Effector memory CD8-positive, alpha-beta T cell (primary cell): ENCODE results near the gene SURF2.
"Not testable (repeated sequence)": the region's sequence is repeated elsewhere in the genome, so short reads cannot be mapped to it uniquely, and the experiment has no call there.

Experiments
- ATAC-seq: fragments of 150-1000 bp; cut with Tn5 transposase; replicated peaks from 2 replicates; pipeline ENCODE4 v1.10.0; 2021; ENCODE audit warnings: mild to moderate bottlenecking, moderate library complexity
- DNase-seq, 3 experiments: peaks; one replicate each; pipeline ENCODE4 v3.0.0; 2021
- H3K27ac Mint-ChIP-seq, 2 donors: one replicate each; pipeline ENCODE4 v1.8.0; 2022; ENCODE audit warnings: mild to moderate bottlenecking in 2 of 2, mixed read lengths in 2 of 2, moderate library complexity in 2 of 2
- H3K27me3 Mint-ChIP-seq, 2 donors: one replicate each; pipeline ENCODE4 v1.8.0; 2022; ENCODE audit warnings: mixed read lengths in 2 of 2
- H3K36me3 Mint-ChIP-seq: one replicate; pipeline ENCODE4 v1.8.0; 2022; ENCODE audit warnings: mild to moderate bottlenecking, moderate library complexity, mixed read lengths; ENCODE audit not compliant: insufficient read depth
- H3K4me1 Mint-ChIP-seq, 2 donors: one replicate each; pipeline ENCODE4 v1.8.0; 2022; ENCODE audit warnings: low read depth in 2 of 2, mixed read lengths in 2 of 2
- H3K4me3 Mint-ChIP-seq, 2 donors: one replicate each; pipeline ENCODE4 v1.8.0; 2022; ENCODE audit warnings: mild to moderate bottlenecking in 2 of 2, mixed read lengths in 2 of 2, moderate library complexity in 2 of 2
- H3K9me3 Mint-ChIP-seq, 2 donors: one replicate each; pipeline ENCODE4 v1.8.0; 2022; ENCODE audit warnings: mixed read lengths in 2 of 2

Gene SURF2

DNA sequence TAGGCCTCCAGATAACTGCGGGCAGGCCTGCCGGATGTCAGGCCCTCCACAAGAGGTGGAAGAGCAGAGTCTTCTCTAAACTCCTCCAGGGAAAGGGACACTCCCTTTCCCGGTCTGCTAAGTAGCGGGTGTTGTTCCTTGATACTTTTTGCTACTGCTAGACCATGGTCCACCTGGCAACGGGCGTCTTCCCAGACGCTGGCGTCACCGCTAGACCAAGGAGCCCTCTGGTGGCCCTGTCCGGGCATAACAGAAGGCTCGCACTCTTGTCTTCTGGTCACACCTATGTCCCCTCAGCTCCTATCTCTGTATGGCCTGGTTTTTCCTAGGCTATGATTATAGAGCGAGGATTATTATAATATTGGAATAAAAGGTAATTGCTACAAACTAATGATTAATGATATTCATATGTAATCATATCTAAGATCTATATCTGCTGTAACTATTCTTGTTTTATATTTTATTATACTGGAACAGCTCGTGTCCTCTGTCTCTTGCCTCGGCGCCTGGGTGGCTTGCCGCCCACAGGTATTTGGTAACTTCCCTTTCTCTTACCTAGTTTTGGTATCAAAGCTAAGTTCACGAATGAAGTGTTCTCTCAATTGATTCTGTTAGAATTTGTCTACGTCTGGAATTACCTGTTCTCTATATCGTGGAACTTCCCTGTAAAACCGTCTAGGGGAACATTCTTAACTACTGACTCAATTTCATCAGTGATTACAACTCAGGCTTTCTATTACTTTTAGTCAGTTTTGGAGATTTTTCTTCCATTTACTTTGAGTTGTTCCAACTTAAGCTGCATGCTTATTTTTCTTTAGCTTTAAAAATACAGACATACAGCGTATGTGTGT is 26.8 kb upstream of the SURF2 start:
- H3K27me3 Mint-ChIP-seq, H3K4me3 Mint-ChIP-seq, H3K9me3 Mint-ChIP-seq, H3K27ac Mint-ChIP-seq, ATAC-seq, DNase-seq: not testable (repeated sequence)
- peaks cover 4 to 10% of the 10 kb centered on the region in 2 donors for H3K4me1 Mint-ChIP-seq
- peaks cover 52% of the 10 kb centered on the region for H3K36me3 Mint-ChIP-seq

DNA sequence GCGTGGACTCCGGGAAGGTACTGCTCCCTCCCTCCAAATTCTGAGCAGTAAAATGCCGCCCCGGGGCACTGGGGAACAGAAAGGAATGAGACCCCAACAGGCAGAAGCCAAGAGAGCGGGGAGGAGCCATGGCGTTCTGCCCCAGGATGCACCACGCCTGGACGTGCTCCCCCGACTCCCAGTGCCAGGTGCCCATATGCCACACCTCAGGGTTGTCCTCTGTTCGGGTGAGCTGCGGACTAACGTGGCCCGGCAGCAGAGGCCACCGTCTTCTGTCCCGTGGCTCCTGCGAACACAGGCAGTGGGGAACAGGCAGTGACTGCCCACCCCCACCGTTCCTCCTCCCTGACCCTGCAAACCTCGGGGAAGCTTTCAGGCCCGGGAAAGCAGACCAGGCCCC is 25.1 kb upstream of the SURF2 start:
- DNase-seq (no peak), ATAC-seq (no peak)
- Mint-ChIP-seq H3K9me3 (no peaks in the 10 kb centered on the region), H3K4me1 (peaks cover 10 to 19% of the 10 kb centered on the region in 2 donors), H3K27ac (no peak overlapping the region), H3K4me3 (no peak overlapping the region), H3K27me3 (no peaks in the 10 kb centered on the region), H3K36me3 (peaks cover 65% of the 10 kb centered on the region)

DNA sequence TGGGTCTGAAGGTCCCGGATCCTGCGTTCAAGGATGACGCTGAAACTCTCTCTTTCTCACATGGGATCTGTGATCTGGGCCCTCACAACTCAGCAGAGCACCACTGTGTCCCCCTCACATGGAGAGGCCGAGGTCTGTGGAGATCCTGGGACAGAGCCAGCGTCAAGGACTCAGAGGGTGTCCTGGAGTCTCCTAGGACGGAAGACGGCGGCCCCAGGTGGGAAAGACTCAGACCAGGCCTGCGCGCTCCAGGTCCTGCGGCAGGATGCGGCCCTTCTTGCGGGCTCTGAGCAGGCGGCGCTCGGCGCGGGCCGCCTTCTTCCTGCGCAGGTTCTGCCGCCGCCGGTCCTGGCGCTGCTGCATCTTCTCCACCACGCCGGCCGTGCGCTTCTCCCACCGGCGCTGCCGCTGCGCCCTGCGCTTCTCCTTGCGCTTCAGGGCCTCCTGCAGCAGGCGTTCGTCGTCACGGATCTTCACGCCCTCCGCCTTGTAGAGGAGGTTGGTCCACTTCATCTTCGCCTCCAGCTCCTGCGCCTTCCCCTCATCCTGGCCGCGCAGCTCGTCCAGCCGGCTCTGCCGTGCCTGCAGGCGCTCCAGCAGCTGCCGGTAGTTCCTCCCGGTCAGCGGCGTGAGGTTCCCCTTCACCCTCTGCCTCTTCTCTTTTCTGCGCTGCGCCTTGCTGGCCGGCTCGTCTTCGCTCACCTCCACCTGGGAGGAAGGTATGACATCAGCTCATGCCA is 24.5 kb upstream of the SURF2 start:
- H3K27ac Mint-ChIP-seq: no peak overlapping the region
- ATAC-seq: no peak
- H3K4me3 Mint-ChIP-seq: no peak overlapping the region
- no peaks in the 10 kb centered on the region for H3K27me3 Mint-ChIP-seq
- DNase-seq: no peak
- H3K36me3 Mint-ChIP-seq: peaks cover 65% of the 10 kb centered on the region
- no peaks in the 10 kb centered on the region for H3K9me3 Mint-ChIP-seq
- H3K4me1 Mint-ChIP-seq: peaks cover 15 to 19% of the 10 kb centered on the region in 2 donors

DNA sequence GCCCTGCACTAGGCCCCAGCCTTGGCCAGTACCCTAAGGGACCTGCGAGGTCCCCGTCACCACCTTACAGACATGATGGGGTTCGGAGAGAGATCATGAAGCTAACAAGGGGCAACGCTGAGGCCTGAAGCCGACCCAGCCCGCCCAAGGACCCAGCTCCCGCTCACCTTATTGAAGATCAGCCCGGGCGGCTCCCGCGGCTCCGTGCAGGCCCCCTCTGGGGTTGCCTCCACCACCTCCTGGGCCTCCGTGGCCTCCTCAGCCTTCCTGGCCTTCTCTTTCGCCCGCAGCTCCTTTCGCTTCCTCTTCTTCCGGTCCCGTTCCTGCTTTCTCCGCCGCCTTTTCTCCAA is 24.0 kb upstream of the SURF2 start:
- Mint-ChIP-seq H3K4me1 (peaks cover 17 to 19% of the 10 kb centered on the region in 2 donors), H3K9me3 (no peaks in the 10 kb centered on the region), H3K27ac (no peak overlapping the region), H3K36me3 (peaks cover 65% of the 10 kb centered on the region), H3K27me3 (no peaks in the 10 kb centered on the region), H3K4me3 (no peak overlapping the region)
- ATAC-seq (no peak), DNase-seq (no peak)

DNA sequence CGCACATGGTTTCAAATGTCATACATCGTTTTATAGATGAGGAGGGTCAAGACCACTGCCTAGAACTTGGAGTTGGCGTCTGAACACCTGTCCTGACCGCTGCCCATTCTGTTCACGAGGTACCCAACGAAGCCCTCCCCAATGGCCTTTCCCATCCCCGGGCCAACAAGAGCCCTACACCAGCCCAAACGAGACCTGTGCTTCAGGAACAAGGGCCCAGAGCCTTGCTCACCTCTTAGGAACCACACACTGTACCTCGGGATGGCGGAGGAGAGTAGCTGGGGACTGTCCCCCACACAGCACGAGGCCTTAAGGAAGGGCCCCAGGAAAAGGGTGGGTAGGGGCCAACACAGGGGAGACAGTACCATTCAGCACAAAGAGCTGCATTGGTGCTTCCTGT is 23.3 kb upstream of the SURF2 start:
- Mint-ChIP-seq H3K36me3 (peaks cover 68% of the 10 kb centered on the region), H3K9me3 (no peaks in the 10 kb centered on the region), H3K27me3 (no peaks in the 10 kb centered on the region), H3K27ac (no peak overlapping the region), H3K4me1 (peaks cover 17 to 19% of the 10 kb centered on the region in 2 donors), H3K4me3 (no peak overlapping the region)
- ATAC-seq (no peak), DNase-seq (no peak)

DNA sequence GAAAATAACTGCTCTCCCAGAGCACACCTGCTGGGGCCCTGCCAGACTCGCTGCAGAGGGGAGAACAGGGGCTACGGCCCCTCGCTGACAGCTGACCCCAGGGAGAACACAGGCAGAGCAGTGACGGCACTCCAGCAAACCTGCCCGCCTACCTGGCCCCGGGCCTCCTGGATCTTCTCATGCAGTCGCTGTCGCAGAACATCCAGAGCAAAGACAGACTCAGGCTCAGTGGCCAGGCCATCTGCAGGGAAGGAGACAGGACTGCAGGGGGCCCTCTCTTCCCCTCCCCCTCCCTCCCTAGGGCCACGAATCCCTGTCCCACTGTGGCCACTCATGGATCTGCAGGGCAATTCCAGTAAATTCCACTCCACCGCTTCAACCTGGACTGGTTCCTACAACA is 22.8 kb upstream of the SURF2 start:
- Mint-ChIP-seq H3K4me1 (peaks cover 17 to 18% of the 10 kb centered on the region in 2 donors), H3K27ac (no peak overlapping the region), H3K4me3 (no peak overlapping the region), H3K9me3 (no peaks in the 10 kb centered on the region), H3K36me3 (peaks cover 63% of the 10 kb centered on the region), H3K27me3 (no peaks in the 10 kb centered on the region)
- ATAC-seq (no peak), DNase-seq (no peak)

DNA sequence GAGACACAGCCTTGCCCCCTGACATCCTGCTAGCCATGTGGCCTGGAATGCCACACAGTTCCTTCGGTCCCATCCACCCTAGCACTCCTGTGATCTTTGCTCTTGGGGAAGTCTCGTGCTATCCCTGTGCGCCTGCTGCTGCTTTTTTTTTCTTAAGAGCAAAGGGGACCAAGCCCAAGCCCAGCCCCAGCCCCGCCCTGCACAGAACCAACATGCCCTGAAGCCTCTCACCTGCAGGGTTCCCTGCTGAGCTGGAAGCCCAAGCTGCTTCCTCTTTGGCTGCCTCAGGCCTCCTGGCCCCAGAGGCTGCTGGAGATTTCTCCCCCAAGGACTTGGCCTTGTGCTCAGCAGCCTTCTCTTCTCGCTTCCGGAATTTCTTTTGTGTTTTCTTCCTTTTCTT is 22.2 kb upstream of the SURF2 start:
- Mint-ChIP-seq H3K27ac (peak overlapping the region in 1 of 2 donors; percentile 90), H3K36me3 (peaks cover 58% of the 10 kb centered on the region), H3K4me1 (peaks cover 12 to 15% of the 10 kb centered on the region in 2 donors), H3K9me3 (no peaks in the 10 kb centered on the region), H3K4me3 (no peak overlapping the region), H3K27me3 (no peaks in the 10 kb centered on the region)
- DNase-seq: no peak
- ATAC-seq: no peak

DNA sequence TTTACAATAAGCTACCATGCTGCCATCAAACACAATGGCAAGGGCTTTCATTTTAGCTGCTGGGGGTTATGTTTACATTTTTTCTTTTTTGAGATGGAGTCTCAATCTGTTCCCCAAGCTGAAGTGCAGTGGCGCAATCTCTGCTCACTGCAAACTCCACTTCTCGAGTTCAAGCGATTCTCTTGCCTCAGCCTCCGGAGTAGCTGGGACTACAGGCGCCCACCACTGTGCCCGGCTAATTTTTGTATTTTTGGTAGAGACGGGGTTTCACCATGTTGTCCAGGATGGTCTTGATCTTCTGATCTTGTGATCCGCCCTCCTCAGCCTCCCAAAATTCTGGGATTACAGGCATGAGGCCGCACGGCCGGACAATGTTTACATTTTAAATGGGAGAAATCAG is 21.5 kb upstream of the SURF2 start:
- H3K4me3 Mint-ChIP-seq: peak overlapping the region; percentile 90 to 94
- peak overlapping the region; percentile 90 to 93 for H3K27ac Mint-ChIP-seq
- DNase-seq, ATAC-seq, H3K9me3 Mint-ChIP-seq, H3K27me3 Mint-ChIP-seq: not testable (repeated sequence)
- peaks cover 58% of the 10 kb centered on the region for H3K36me3 Mint-ChIP-seq
- H3K4me1 Mint-ChIP-seq: peaks cover 14 to 17% of the 10 kb centered on the region in 2 donors

DNA sequence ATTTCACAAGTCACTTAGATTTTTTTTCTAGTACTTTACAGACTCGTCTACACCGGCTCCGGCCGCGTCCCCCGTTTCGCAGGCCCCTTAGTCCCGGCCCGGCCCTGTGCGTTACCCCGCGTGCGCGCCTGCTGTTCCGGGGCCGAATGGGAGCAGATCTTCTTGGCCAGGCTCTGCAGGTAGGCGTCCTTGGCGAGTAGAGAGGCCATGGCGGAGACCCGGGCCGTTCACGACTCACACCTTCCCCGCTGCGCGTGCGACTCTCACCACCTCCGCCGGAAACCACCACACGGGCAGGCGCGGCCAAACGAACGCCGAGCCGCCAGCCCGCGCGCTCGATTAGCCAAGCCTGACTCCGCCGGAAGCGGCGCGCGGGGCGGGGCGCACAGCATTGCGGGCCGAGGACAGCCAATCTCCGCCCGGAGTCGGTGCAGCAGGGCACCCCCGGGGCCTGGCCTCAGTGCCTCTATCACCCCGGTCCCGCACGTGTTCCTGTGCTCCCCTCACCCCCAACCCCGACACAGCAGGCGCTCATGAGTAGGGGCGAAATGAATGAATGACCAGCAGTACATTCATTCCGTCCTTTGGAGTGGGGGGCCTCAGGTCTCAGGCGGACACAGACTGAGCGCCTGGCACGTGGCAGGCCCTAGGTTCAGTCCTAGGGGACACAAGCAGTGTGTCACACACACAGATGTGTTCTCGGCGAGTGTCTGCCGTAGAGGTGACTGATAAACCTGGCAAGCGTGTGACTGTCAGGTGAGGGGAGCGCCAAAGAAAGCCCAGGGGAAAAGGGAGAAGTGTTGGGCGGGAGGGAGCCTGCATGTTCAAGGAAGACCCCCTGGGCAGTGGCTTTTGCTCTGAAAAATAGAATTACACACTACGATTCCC is 20.2 kb upstream of the SURF2 start, which contains the start of gene SURF6:
Gene SURF6, minus strand, starts transcription at position 265 of the 888 bp plus-strand sequence. Its CDS starts 56 bp downstream, at position 209.
- H3K9me3 Mint-ChIP-seq: no peaks in the 10 kb centered on the region
- peak within 1 kb of the TSS; percentile 90 to 94 for H3K4me3 Mint-ChIP-seq
- peaks cover 25 to 26% of the 10 kb centered on the region in 2 donors for H3K4me1 Mint-ChIP-seq
- ATAC-seq: peak; percentile 94
- peaks cover 49% of the 10 kb centered on the region for H3K36me3 Mint-ChIP-seq
- H3K27me3 Mint-ChIP-seq: no peaks in the 10 kb centered on the region
- H3K27ac Mint-ChIP-seq: peak within 1 kb of the TSS; percentile 90 to 93
- peak; percentile 90 to 92 (median 90) for DNase-seq

DNA sequence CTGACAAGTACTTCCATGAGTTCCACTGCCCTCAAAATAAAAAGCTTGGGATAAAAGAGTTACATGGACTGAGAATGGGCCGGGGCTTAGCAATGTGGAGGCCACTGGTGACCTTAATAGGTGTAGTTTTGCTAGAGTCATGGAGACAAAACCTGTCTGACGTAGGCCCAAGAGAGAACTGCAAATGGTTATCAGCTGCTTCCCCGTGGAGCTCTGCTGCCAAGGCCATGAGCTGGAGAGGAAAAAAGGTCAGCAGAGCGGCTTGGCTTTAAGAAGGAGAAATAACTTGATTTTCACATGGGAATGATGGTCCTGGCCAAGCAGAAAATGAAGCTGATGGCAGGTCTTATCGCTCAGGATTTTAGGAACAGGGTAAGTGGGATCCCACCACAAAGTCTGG is 16.7 kb upstream of the SURF2 start:
- H3K27me3 Mint-ChIP-seq: no peaks in the 10 kb centered on the region
- H3K36me3 Mint-ChIP-seq: peaks cover 35% of the 10 kb centered on the region
- H3K27ac Mint-ChIP-seq: no peak overlapping the region
- no peak for DNase-seq
- H3K9me3 Mint-ChIP-seq: no peaks in the 10 kb centered on the region
- no peak overlapping the region for H3K4me3 Mint-ChIP-seq
- no peak for ATAC-seq
- H3K4me1 Mint-ChIP-seq: peaks cover 22 to 30% of the 10 kb centered on the region in 2 donors

DNA sequence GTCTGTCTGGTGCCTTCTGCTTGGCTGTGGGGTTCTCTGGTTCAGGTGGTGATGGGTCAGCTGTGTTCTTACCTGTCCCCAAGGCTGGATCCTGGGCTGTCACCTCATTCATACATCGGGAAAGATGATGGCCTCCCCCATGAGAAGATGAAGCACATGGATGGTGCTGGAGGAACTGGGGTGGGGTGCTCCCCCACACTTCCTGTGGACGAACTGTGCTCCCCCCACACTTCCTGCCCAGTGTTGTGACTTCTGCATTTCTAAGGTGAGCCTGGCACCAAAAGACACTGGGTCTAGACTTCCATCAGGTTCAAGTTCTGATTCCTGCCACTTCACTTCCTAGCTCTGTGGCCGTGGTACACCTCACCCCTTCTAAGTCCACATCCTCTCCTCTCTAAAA is 16.1 kb upstream of the SURF2 start:
- no peak for DNase-seq
- ATAC-seq: no peak
- H3K36me3 Mint-ChIP-seq: peaks cover 31% of the 10 kb centered on the region
- no peaks in the 10 kb centered on the region for H3K27me3 Mint-ChIP-seq
- H3K4me1 Mint-ChIP-seq: peaks cover 18 to 30% of the 10 kb centered on the region in 2 donors
- H3K9me3 Mint-ChIP-seq: no peaks in the 10 kb centered on the region
- peak overlapping the region in 1 of 2 donors; percentile 22 for H3K27ac Mint-ChIP-seq
- peak overlapping the region in 1 of 2 donors; percentile 29 for H3K4me3 Mint-ChIP-seq

DNA sequence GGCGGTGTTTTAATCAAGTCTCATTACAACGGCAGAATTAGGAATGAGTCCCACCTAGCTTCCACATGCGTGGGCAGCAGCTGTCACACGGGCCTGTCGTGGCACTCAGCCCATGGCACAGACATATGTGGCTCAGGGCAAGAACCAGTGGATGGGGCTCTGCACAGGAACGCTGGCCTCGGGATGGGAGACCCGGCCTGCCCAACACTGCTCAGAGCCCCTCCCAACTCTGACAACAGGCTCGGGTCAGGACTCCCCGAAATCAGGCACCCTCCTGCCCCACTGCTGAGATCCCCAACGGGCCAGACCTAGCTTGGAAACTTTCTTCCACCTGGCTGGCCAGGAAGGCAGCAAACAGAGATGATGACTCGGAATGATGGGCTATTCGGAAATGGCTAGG is 15.4 kb upstream of the SURF2 start:
- no peaks in the 10 kb centered on the region for H3K9me3 Mint-ChIP-seq
- no peak for DNase-seq

More for the DNA sequence above, 15.4 kb upstream of the SURF2 start:
- no peaks in the 10 kb centered on the region for H3K27me3 Mint-ChIP-seq
- peak overlapping the region in 1 of 2 donors; percentile 22 for H3K27ac Mint-ChIP-seq
- H3K4me3 Mint-ChIP-seq: no peak overlapping the region
- peaks cover 14 to 26% of the 10 kb centered on the region in 2 donors for H3K4me1 Mint-ChIP-seq
- H3K36me3 Mint-ChIP-seq: peaks cover 28% of the 10 kb centered on the region
- no peak for ATAC-seq
